ENCODE data around the gene RILP. TPM values are rescaled to one million over a fixed set of nuclear protein-coding genes. Genes with fewer than 3 reads are reported as not detected.

RILP gene
- total and polyA plus RNA-seq, 4 donors: 7.0 to 19.4 (median 14.2) TPM

- no peaks in the 10 kb centered on the region for H3K36me3 ChIP-seq (ENCODE audit: control insufficient read depth in 1 of 2, insufficient read depth in 2 of 2, low read length in 1 of 2)
- no peak for DNase-seq
- no peaks in the 10 kb centered on the region for H3K9me3 ChIP-seq (ENCODE audit: control insufficient read depth, low read length)
- H3K27ac ChIP-seq (ENCODE audit: low read depth in 1 of 2, low read length in 2 of 2): no peak overlapping the region
- ATAC-seq (ENCODE audit: low FRiP score): no peak
- intact Hi-C loops (cut with DNase I): no loop called here
- no peaks in the 10 kb centered on the region for H3K4me1 ChIP-seq (ENCODE audit: control insufficient read depth in 1 of 2, insufficient read depth in 2 of 2, low read length in 2 of 2)
- no peak overlapping the region for H3K4me3 ChIP-seq (ENCODE audit: low read length in 2 of 2)
- H3K27me3 ChIP-seq (ENCODE audit: control insufficient read depth in 1 of 2, insufficient read depth in 2 of 2, low read length in 1 of 2): no peaks in the 10 kb centered on the region
- whole genome bisulfite sequencing, 2 donors: 89 to 90% methylated on average over 15 of the region's 15 CpGs
These were observed 12.9 kb downstream of the RILP start for GRCh38 chr17:1636732-1637285.

GRCh38 chr17:1635675-1636465, 13.8 kb downstream of the RILP start:
- ATAC-seq (ENCODE audit: low FRiP score): no peak
- H3K36me3 ChIP-seq (ENCODE audit: control insufficient read depth in 1 of 2, insufficient read depth in 2 of 2, low read length in 1 of 2): no peaks in the 10 kb centered on the region

GRCh38 chr17:1634841-1635650, 14.6 kb downstream of the RILP start:
- Histone ChIP-seq H3K27me3 (ENCODE audit: control insufficient read depth in 1 of 2, insufficient read depth in 2 of 2, low read length in 1 of 2) (no peaks in the 10 kb centered on the region), H3K4me3 (ENCODE audit: low read length in 2 of 2) (no peak overlapping the region), H3K27ac (ENCODE audit: low read depth in 1 of 2, low read length in 2 of 2) (no peak overlapping the region), H3K4me1 (ENCODE audit: control insufficient read depth in 1 of 2, insufficient read depth in 2 of 2, low read length in 2 of 2) (no peaks in the 10 kb centered on the region), H3K36me3 (ENCODE audit: control insufficient read depth in 1 of 2, insufficient read depth in 2 of 2, low read length in 1 of 2) (no peaks in the 10 kb centered on the region), H3K9me3 (ENCODE audit: control insufficient read depth, low read length) (no peaks in the 10 kb centered on the region)
- intact Hi-C loops (cut with DNase I): no loop called here
- DNase-seq: no peak
- ATAC-seq (ENCODE audit: low FRiP score): no peak
- 96% methylated on average over 45 of the region's 45 CpGs for WGBS, 2 donors

More at GRCh38 chr17:1635675-1636465, 13.8 kb downstream of the RILP start:
- Histone ChIP-seq H3K9me3 (ENCODE audit: control insufficient read depth, low read length) (no peaks in the 10 kb centered on the region), H3K27ac (ENCODE audit: low read depth in 1 of 2, low read length in 2 of 2) (no peak overlapping the region), H3K4me3 (ENCODE audit: low read length in 2 of 2) (no peak overlapping the region), H3K27me3 (ENCODE audit: control insufficient read depth in 1 of 2, insufficient read depth in 2 of 2, low read length in 1 of 2) (no peaks in the 10 kb centered on the region), H3K4me1 (ENCODE audit: control insufficient read depth in 1 of 2, insufficient read depth in 2 of 2, low read length in 2 of 2) (no peaks in the 10 kb centered on the region)
- intact Hi-C loops (cut with DNase I): no loop called here
- DNase-seq: no peak
- WGBS, 2 donors: 91% methylated on average over 10 of the region's 10 CpGs

GRCh38 chr17:1630662-1631061, 19.0 kb downstream of the RILP start:
- ATAC-seq (ENCODE audit: low FRiP score) (no peak), DNase-seq (no peak)
- no peaks in the 10 kb centered on the region for H3K4me1 ChIP-seq (ENCODE audit: control insufficient read depth in 1 of 2, insufficient read depth in 2 of 2, low read length in 2 of 2)
- H3K36me3 ChIP-seq (ENCODE audit: control insufficient read depth in 1 of 2, insufficient read depth in 2 of 2, low read length in 1 of 2): no peaks in the 10 kb centered on the region
- H3K9me3 ChIP-seq (ENCODE audit: control insufficient read depth, low read length): no peaks in the 10 kb centered on the region
- no peak overlapping the region for H3K4me3 ChIP-seq (ENCODE audit: low read length in 2 of 2)
- no peak overlapping the region for H3K27ac ChIP-seq (ENCODE audit: low read depth in 1 of 2, low read length in 2 of 2)
- WGBS, 2 donors: 87 to 93% methylated on average over 4 of the region's 4 CpGs
- no peaks in the 10 kb centered on the region for H3K27me3 ChIP-seq (ENCODE audit: control insufficient read depth in 1 of 2, insufficient read depth in 2 of 2, low read length in 1 of 2)
- intact Hi-C loops (cut with DNase I): no loop called here

- Histone ChIP-seq H3K27ac (ENCODE audit: low read depth in 1 of 2, low read length in 2 of 2) (no peak overlapping the region), H3K36me3 (ENCODE audit: control insufficient read depth in 1 of 2, insufficient read depth in 2 of 2, low read length in 1 of 2) (no peaks in the 10 kb centered on the region), H3K4me3 (ENCODE audit: low read length in 2 of 2) (peak overlapping the region; percentile 33 to 81), H3K27me3 (ENCODE audit: control insufficient read depth in 1 of 2, insufficient read depth in 2 of 2, low read length in 1 of 2) (no peaks in the 10 kb centered on the region), H3K4me1 (ENCODE audit: control insufficient read depth in 1 of 2, insufficient read depth in 2 of 2, low read length in 2 of 2) (no peaks in the 10 kb centered on the region), H3K9me3 (ENCODE audit: control insufficient read depth, low read length) (no peaks in the 10 kb centered on the region)
- intact Hi-C loops (cut with DNase I): loop anchor here (1.0 to 2.0 kb wide), 3 partner anchors 39 to 55 kb away; no protein-coding TSS in a partner anchor
- ATAC-seq (ENCODE audit: low FRiP score): peak; percentile 0
- 6% methylated on average over 43 to 45 of the region's 45 CpGs for WGBS, 2 donors
- DNase-seq: peak; percentile 84 to 86
These were observed 20.0 kb downstream of the RILP start for GRCh38 chr17:1629504-1630310.

GRCh38 chr17:1628856-1629503, 20.7 kb downstream of the RILP start:
- no peak overlapping the region for H3K27ac ChIP-seq (ENCODE audit: low read depth in 1 of 2, low read length in 2 of 2)
- peak overlapping the region; percentile 33 to 81 for H3K4me3 ChIP-seq (ENCODE audit: low read length in 2 of 2)
- no peaks in the 10 kb centered on the region for H3K9me3 ChIP-seq (ENCODE audit: control insufficient read depth, low read length)
- H3K27me3 ChIP-seq (ENCODE audit: control insufficient read depth in 1 of 2, insufficient read depth in 2 of 2, low read length in 1 of 2): no peaks in the 10 kb centered on the region
- DNase-seq: peak; percentile 97
- H3K4me1 ChIP-seq (ENCODE audit: control insufficient read depth in 1 of 2, insufficient read depth in 2 of 2, low read length in 2 of 2): no peaks in the 10 kb centered on the region
- H3K36me3 ChIP-seq (ENCODE audit: control insufficient read depth in 1 of 2, insufficient read depth in 2 of 2, low read length in 1 of 2): no peaks in the 10 kb centered on the region
- WGBS, 2 donors: 0 to 1% methylated on average over 68 to 77 of the region's 77 CpGs
- intact Hi-C loops (cut with DNase I): loop anchor here (1.0 to 2.0 kb wide), 3 partner anchors 39 to 55 kb away; no protein-coding TSS in a partner anchor
- ATAC-seq (ENCODE audit: low FRiP score): peak; percentile 94

DNA sequence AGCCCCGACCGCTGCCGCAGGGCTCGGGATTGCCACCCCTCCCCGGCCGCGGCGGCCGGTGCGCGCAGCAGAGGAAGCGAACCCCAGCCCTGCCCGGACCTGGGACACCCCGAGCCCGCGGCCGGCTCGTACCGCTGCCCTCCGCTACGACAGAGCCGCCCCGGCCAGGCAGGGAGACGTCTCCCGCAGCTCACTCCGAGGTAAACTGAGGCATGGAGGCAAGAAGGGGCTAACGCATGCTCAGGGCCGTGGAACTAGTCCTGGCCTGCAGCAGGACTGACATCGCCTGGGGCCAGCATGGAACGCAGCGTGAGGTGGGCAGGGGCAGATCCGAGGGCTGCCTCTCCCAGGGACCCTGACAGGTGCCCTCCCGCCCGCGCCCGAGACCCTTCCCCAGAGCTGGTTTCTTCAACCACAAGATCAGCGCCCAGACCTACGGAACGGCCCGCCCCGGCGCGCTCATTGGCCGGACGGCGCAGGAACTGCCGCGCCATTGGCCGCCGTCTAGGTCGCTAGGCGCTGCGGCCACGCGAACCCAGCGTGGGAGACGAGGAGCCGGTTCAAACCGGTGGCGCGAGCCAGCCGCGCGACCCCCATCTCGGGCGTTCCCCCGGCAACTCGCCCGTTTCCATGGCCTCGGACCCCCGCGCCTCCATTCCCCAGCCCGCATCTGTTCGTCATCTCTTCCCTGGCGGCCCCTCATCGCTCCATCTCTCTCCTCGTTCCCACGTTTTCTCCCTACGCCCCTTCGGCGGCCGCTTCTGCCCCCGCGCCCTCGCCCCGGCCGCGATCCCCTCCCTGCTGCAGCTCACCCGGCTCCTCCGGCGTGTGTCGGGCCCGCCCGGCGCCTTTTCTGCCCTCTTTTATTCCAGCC, 21.4 kb downstream of the RILP start, which contains the start of gene SLC43A2:
Gene SLC43A2 (minus strand): TSS at position 853 of the 874 bp plus-strand sequence. CDS start 960 bp downstream, outside the sequence.
- Histone ChIP-seq H3K27ac (ENCODE audit: low read depth in 1 of 2, low read length in 2 of 2) (no peak within 1 kb of the TSS), H3K4me3 (ENCODE audit: low read length in 2 of 2) (peak within 1 kb of the TSS; percentile 33 to 81), H3K4me1 (ENCODE audit: control insufficient read depth in 1 of 2, insufficient read depth in 2 of 2, low read length in 2 of 2) (no peaks in the 10 kb centered on the region), H3K36me3 (ENCODE audit: control insufficient read depth in 1 of 2, insufficient read depth in 2 of 2, low read length in 1 of 2) (no peaks in the 10 kb centered on the region), H3K27me3 (ENCODE audit: control insufficient read depth in 1 of 2, insufficient read depth in 2 of 2, low read length in 1 of 2) (no peaks in the 10 kb centered on the region), H3K9me3 (ENCODE audit: control insufficient read depth, low read length) (no peaks in the 10 kb centered on the region)
- ATAC-seq (ENCODE audit: low FRiP score): peak; percentile 92
- 1% methylated on average over 70 to 95 of the region's 95 CpGs for WGBS, 2 donors
- intact Hi-C loops (cut with DNase I): loop anchor here in 1 of 2 donors (2.0 kb wide), 1 partner anchor 53 kb away; no protein-coding TSS in a partner anchor
- DNase-seq: peak; percentile 91 to 94

Measured in aorta (tissue), 5 donors.